HFFc6 (cell line): Measurements from ENCODE around the gene ULK4. TPM values are rescaled to one million over a fixed set of nuclear protein-coding genes. Genes with fewer than 3 reads are reported as not detected.
A peak's percentile ranks its signal among the peaks of the same experiment; 100 is the strongest.

Experiments used
- DNase-seq: peaks from one replicate; pipeline ENCODE4 v3.0.0-alpha.2; 2018
- H3K27ac Mint-ChIP-seq: 2 replicates; pipeline ENCODE4 v1.8.0; 2020; ENCODE audit warnings: mild to moderate bottlenecking, mixed read lengths
- H3K27me3 Mint-ChIP-seq: 2 replicates; pipeline ENCODE4 v1.8.0; 2021; ENCODE audit warnings: mild to moderate bottlenecking, moderate library complexity, mixed read lengths; ENCODE audit not compliant: insufficient read depth
- H3K36me3 Mint-ChIP-seq: 2 replicates; pipeline ENCODE4 v1.8.0; 2021; ENCODE audit warnings: low read depth, mixed read lengths
- H3K4me1 Mint-ChIP-seq: 2 replicates; pipeline ENCODE4 v1.8.0; 2020; ENCODE audit warnings: low read depth, mixed read lengths
- H3K4me3 Mint-ChIP-seq: 2 replicates; pipeline ENCODE4 v1.8.0; 2020; ENCODE audit warnings: mild to moderate bottlenecking, moderate library complexity, mixed read lengths
- H3K9me3 Mint-ChIP-seq: 2 replicates; pipeline ENCODE4 v1.8.0; 2020; ENCODE audit warnings: mild to moderate bottlenecking, mixed read lengths
- CTCF ChIP-seq: fragments of 200-600 bp; sonication (generic); IDR thresholded peaks from 2 replicates; pipeline ENCODE4 v1.5.0; 2021; ENCODE audit warnings: antibody characterized with exemption, mild to moderate bottlenecking
- total RNA-seq, 6 experiments: library from RNA; stranded (reverse); fragmentation: NEBNext Ultra II Directional; extraction: Animal tissue kit (Norgen Biotek cat#: 25700); gene quantifications; 2 replicates in 1 of 6; 3 replicates in 5 of 6; pipeline ENCODE4 v1.2.3, GENCODE V29; 2021

ULK4 gene
- total RNA-seq, 6 experiments from 2014 or later: 6.0 to 8.6 (median 6.7) TPM

- no peaks in the 10 kb centered on the region for H3K36me3 Mint-ChIP-seq
- DNase-seq: peak; percentile 28
- no peaks in the 10 kb centered on the region for H3K9me3 Mint-ChIP-seq
- no peak overlapping the region for H3K4me3 Mint-ChIP-seq
- TF ChIP-seq CTCF: peak; percentile 27; the same call in 1 of the 2 replicates
- no peaks in the 10 kb centered on the region for H3K27me3 Mint-ChIP-seq
- H3K27ac Mint-ChIP-seq: peak overlapping the region; percentile 65
- H3K4me1 Mint-ChIP-seq: peaks cover 64% of the 10 kb centered on the region
Measured at GRCh38 chr3:41684797-41685735, 276.8 kb downstream of the ULK4 start.

- Mint-ChIP-seq H3K4me3 (peak overlapping the region; percentile 78), H3K27me3 (no peaks in the 10 kb centered on the region), H3K27ac (peak overlapping the region; percentile 96), H3K36me3 (no peaks in the 10 kb centered on the region), H3K4me1 (peaks cover 68% of the 10 kb centered on the region), H3K9me3 (no peaks in the 10 kb centered on the region)
- no peak for TF ChIP-seq CTCF
- peak; percentile 63 for DNase-seq
Measured at GRCh38 chr3:41683666-41684350, 278.1 kb downstream of the ULK4 start.

GRCh38 chr3:41682996-41683395, 278.9 kb downstream of the ULK4 start:
- Mint-ChIP-seq H3K36me3 (no peaks in the 10 kb centered on the region), H3K27me3 (no peaks in the 10 kb centered on the region), H3K4me1 (peaks cover 64% of the 10 kb centered on the region), H3K9me3 (no peaks in the 10 kb centered on the region), H3K27ac (peak overlapping the region; percentile 96), H3K4me3 (peak overlapping the region; percentile 78)
- DNase-seq: peak; percentile 93
- no peak for TF ChIP-seq CTCF

GRCh38 chr3:41682382-41682781, 279.5 kb downstream of the ULK4 start:
- H3K9me3 Mint-ChIP-seq: no peaks in the 10 kb centered on the region
- H3K4me3 Mint-ChIP-seq: peak overlapping the region; percentile 78
- no peak for DNase-seq
- peak overlapping the region; percentile 96 for H3K27ac Mint-ChIP-seq
- peaks cover 64% of the 10 kb centered on the region for H3K4me1 Mint-ChIP-seq
- H3K27me3 Mint-ChIP-seq: no peaks in the 10 kb centered on the region
- TF ChIP-seq CTCF: no peak
- no peaks in the 10 kb centered on the region for H3K36me3 Mint-ChIP-seq

GRCh38 chr3:41681479-41681878, 280.4 kb downstream of the ULK4 start:
- H3K4me3 Mint-ChIP-seq: peak overlapping the region; percentile 78
- H3K4me1 Mint-ChIP-seq: peaks cover 64% of the 10 kb centered on the region
- no peaks in the 10 kb centered on the region for H3K9me3 Mint-ChIP-seq
- no peaks in the 10 kb centered on the region for H3K27me3 Mint-ChIP-seq
- no peaks in the 10 kb centered on the region for H3K36me3 Mint-ChIP-seq
- no peak for TF ChIP-seq CTCF
- H3K27ac Mint-ChIP-seq: peak overlapping the region; percentile 96
- DNase-seq: peak; percentile 95
